ENCODE results near the gene TTLL1.
A peak's percentile ranks its signal among the peaks of the same experiment; 100 is the strongest.
"Not testable (repeated sequence)": the region's sequence is repeated elsewhere in the genome, so short reads cannot be mapped to it uniquely, and the experiment has no call there.

TTLL1 gene

DNA sequence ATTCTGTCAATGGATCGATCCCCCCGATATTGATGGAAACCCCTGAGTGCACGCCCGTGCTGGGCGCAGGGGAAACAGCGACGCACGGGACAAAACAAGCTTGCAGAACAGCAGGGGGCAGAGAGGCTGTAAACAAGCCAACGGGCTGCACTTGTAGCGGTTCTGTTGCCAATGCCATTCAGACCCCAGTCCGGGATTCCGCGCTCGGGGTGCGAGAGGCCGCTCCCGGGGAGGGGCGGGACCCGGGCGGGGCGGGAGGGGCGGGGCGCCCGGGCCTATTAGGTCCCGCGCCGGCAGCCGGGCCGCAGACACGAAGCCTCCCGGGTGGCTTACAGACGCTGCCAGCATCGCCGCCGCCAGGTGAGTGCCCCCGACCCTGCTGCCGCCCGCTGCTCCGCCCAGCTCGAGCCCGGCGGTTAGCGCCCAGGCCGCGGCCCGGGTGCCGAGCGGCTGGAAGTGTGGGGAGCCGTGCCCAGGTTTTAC lies 21.3 kb upstream of the TTLL1 start, which contains the start of gene BIK:
TSS of gene BIK (plus strand) at position 307 of the 483 bp plus-strand sequence. CDS start 13,273 bp downstream, outside the sequence.
- TF ChIP-seq, protein P1, sequence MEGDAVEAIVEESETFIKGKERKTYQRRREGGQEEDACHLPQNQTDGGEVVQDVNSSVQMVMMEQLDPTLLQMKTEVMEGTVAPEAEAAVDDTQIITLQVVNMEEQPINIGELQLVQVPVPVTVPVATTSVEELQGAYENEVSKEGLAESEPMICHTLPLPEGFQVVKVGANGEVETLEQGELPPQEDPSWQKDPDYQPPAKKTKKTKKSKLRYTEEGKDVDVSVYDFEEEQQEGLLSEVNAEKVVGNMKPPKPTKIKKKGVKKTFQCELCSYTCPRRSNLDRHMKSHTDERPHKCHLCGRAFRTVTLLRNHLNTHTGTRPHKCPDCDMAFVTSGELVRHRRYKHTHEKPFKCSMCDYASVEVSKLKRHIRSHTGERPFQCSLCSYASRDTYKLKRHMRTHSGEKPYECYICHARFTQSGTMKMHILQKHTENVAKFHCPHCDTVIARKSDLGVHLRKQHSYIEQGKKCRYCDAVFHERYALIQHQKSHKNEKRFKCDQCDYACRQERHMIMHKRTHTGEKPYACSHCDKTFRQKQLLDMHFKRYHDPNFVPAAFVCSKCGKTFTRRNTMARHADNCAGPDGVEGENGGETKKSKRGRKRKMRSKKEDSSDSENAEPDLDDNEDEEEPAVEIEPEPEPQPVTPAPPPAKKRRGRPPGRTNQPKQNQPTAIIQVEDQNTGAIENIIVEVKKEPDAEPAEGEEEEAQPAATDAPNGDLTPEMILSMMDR (IDR thresholded peaks at IDR 0.05; ENCODE audit: low read length, missing control alignments) = peak; percentile 36
- peak; percentile 36 for DNase-seq (ENCODE audit: low read depth)
- peak within 1 kb of the TSS; percentile 42 for H3K4me3 ChIP-seq (replicated peaks; ENCODE audit: low read depth, low read length)

DNA sequence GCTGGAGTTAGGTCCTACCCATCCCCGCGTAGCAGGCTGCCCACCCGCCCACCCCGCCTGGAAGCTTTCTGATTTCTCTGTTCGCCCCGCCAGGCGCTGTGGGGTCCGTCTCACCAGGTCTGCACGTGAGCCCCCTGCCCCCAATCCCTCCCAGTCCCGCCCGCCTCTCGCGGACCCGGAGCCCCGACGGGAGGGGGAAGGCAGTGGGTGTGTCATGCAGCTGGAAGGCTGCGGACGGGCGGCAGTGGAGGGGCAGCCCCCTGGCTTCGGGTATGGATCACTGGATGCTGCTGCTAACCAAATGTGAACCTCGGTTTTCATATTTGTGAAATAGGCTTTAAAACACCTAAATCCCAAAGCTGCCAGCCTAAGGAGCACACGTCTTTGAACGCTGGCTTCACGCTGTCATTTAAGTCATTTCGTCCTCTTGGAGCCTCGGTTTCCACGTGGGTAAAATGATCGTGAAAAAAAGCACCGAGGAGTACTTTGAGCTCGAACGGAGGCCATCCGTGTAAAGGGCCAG lies 20.8 kb upstream of the TTLL1 start:
- TF ChIP-seq, protein P1 (IDR thresholded peaks at IDR 0.05; ENCODE audit: low read length, missing control alignments) = no peak
- peak overlapping the region; percentile 42 for H3K4me3 ChIP-seq (replicated peaks; ENCODE audit: low read depth, low read length)
- no peak for DNase-seq (ENCODE audit: low read depth)

DNA sequence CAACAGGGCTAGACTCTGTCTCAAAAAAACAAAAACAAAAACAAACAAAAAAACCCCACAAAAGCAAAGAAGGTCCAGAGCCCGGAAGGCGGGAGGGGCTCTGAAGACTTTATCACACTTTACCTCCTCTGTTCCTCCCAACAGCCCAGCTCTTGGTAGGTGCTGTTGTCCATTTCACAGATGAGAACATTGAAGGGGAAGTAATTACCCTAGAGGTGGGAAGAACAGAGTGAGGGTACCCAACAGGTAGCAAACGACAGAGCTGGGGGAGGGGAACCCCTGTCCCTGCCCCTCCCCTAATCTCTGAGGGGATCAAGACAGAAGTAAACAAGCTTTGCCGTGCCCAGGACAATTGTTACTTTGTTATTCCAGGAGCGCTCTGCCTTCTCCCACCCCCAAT lies 20.3 kb upstream of the TTLL1 start:
- H3K4me3 ChIP-seq (replicated peaks; ENCODE audit: low read depth, low read length) = no peak overlapping the region
- TF ChIP-seq, protein P1 (IDR thresholded peaks at IDR 0.05; ENCODE audit: low read length, missing control alignments) = no peak
- DNase-seq (ENCODE audit: low read depth) = no peak

DNA sequence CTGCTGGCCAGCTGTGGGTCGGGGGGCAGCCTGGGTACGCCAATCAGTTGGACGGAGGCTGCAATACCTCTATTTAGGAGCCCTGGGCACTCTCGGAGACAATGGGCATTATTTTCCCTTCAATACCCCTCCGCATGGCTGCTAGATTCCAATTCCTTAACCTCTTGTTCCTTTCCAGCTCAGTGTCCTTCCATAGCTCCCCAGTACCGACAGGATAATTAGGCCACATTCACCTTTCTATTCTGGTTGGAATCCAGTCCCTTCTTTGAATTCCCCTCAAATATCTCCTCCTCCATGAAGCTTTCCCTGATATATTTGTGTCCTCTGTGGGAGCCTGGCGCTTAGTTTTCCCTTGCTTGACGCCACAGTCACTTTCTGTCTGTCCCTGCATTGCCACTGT lies 17.1 kb upstream of the TTLL1 start:
- TF ChIP-seq, protein P1 (IDR thresholded peaks at IDR 0.05; ENCODE audit: low read length, missing control alignments) = no peak
- no peak overlapping the region for H3K4me3 ChIP-seq (replicated peaks; ENCODE audit: low read depth, low read length)
- no peak for DNase-seq (ENCODE audit: low read depth)

DNA sequence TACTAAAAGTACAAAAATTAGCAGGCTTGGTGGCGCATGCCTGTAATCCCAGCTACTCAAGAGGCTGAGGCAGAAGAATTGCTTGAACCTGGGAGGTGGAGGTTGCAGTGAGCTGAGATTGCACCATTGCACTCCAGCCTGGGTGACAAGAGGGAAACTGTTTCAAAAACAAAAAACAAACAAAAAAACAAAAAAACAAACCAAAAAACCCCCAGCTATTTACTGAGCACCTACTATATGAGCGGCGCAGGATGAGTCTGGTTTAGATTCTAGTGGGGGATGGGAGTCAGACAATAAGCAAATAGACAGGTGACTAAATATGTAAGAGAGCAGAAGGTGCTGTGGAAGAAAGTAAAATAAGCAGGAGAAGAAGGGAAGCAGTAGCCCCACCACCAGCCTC lies 15.8 kb upstream of the TTLL1 start:
- not testable (repeated sequence) for H3K4me3 ChIP-seq (replicated peaks; ENCODE audit: low read depth, low read length)

DNA sequence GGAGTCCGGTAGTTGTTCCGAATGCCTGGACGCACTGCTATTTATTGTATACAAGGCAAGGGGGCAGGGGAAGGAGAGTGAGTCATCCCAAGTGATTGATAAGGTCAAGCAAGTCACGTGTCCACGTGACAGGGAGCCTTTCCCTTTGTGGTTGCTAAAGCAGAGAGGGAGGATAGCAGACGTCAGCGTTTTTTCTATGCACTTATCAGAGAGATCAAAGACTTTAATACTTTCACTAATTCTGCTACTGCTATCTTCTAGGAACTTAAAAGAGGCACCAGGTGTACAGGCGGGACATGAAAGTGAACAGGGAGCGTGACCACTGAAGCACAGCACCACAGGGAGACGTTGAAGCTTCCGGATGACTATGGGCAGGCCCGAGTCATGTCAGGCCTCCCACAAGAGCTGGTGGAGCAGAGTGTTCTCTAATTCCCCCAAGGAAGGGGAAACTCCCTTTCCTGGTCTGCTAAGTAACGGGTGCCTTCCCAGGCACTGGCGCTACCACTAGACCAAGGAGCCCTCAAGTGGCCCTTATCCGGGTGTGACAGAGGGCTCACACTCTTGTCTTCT lies 14.9 kb upstream of the TTLL1 start:
- peak; percentile 54 for DNase-seq (ENCODE audit: low read depth)
- not testable (repeated sequence) for H3K4me3 ChIP-seq (replicated peaks; ENCODE audit: low read depth, low read length)

More for the DNA sequence above, 15.8 kb upstream of the TTLL1 start:
- not testable (repeated sequence) for DNase-seq (ENCODE audit: low read depth)

DNA sequence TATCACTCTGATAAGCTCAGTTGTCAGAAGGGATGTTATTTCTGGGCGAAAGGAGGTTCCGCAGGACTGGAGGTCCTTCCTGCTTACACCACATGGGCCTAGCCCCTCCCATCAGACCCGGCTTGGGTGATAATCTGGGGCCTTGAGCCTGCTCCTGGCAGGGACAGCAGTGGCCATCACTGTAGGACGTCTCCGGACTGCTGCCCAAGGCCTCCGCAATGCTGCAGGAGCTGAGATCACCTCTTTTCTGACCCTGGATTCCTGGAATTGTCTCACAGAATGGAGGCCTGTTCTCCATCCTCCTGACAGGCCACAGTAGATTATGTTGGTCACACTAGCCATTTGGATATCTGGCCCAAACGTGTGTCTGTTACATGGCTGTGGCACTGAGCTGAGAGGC lies 12.1 kb upstream of the TTLL1 start:
- no peak overlapping the region for H3K4me3 ChIP-seq (replicated peaks; ENCODE audit: low read depth, low read length)
- DNase-seq (ENCODE audit: low read depth) = peak; percentile 37
- TF ChIP-seq, protein P1 (IDR thresholded peaks at IDR 0.05; ENCODE audit: low read length, missing control alignments) = no peak

DNA sequence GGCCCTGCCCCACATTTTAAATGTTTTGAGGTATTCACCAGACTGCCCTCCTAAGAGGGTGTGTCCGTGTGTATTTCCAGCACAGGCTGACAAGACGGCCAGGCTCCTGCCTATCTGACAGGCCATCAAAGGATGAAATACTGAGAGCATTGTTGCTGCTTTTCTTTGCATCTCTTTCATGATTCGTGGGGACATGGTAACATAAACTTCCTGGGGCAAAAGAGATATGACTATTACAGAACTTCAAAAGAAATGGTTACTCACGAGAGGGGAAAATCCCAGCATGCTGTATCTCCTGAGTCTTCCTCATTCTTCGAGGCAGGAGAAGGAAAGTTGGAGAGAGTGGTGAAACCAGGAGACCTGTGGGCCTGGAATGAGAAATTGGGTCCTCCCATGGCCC lies 11.0 kb upstream of the TTLL1 start:
- no peak overlapping the region for H3K4me3 ChIP-seq (replicated peaks; ENCODE audit: low read depth, low read length)
- TF ChIP-seq, protein P1 (IDR thresholded peaks at IDR 0.05; ENCODE audit: low read length, missing control alignments) = no peak
- DNase-seq (ENCODE audit: low read depth) = no peak
